ENCODE measurements around the gene SNX1. TPM values are rescaled to one million over a fixed set of nuclear protein-coding genes. Genes with fewer than 3 reads are reported as not detected.

SNX1 gene
- total and polyA plus RNA-seq, 4 experiments from 2014 or later = 58.3 to 155 (median 110) TPM

GRCh38 chr15:64127521-64128270 is 31.9 kb downstream of the SNX1 start:
- ChIA-PET CTCF (ENCODE audit: partially characterized antibody) (no interaction called here), POLR2A (ENCODE audit: partially characterized antibody) (no interaction called here)
- Mint-ChIP-seq H3K4me3 (no peak overlapping the region), H3K27me3 (no peaks in the 10 kb centered on the region), H3K4me1 (no peaks in the 10 kb centered on the region), H3K36me3 (peaks cover 58 to 86% of the 10 kb centered on the region in 2 donors), H3K27ac (no peak overlapping the region), H3K9me3 (no peaks in the 10 kb centered on the region)
- no peak for DNase-seq
- intact Hi-C loops (cut with micrococcal nuclease) = no loop called here
- Histone ChIP-seq H3K27me3 (ENCODE audit: insufficient read depth, low read length) (no peaks in the 10 kb centered on the region), H3K9me3 (ENCODE audit: control insufficient read depth in 1 of 2, low read length in 2 of 2) (no peaks in the 10 kb centered on the region), H3K27ac (ENCODE audit: low read depth, low read length) (no peak overlapping the region), H3K36me3 (ENCODE audit: insufficient read depth, low read length) (peaks cover 87% of the 10 kb centered on the region), H3K4me1 (ENCODE audit: insufficient read depth, low read length) (no peaks in the 10 kb centered on the region), H3K4me3 (ENCODE audit: low read length in 2 of 2) (no peak overlapping the region)

GRCh38 chr15:64130159-64130558 is 34.4 kb downstream of the SNX1 start:
- Histone ChIP-seq H3K4me1 (ENCODE audit: insufficient read depth, low read length) (no peaks in the 10 kb centered on the region), H3K36me3 (ENCODE audit: insufficient read depth, low read length) (peaks cover 91% of the 10 kb centered on the region), H3K9me3 (ENCODE audit: control insufficient read depth in 1 of 2, low read length in 2 of 2) (no peaks in the 10 kb centered on the region), H3K27ac (ENCODE audit: low read depth, low read length) (no peak overlapping the region), H3K4me3 (ENCODE audit: low read length in 2 of 2) (no peak overlapping the region), H3K27me3 (ENCODE audit: insufficient read depth, low read length) (no peaks in the 10 kb centered on the region)
- H3K4me1 Mint-ChIP-seq = peaks cover 0 to 1% (median 0%) of the 10 kb centered on the region in 4 donors
- no peak overlapping the region for H3K4me3 Mint-ChIP-seq
- no peak overlapping the region for H3K27ac Mint-ChIP-seq
- intact Hi-C loops (cut with micrococcal nuclease) = no loop called here
- ChIA-PET POLR2A (ENCODE audit: partially characterized antibody) (no interaction called here), CTCF (ENCODE audit: partially characterized antibody) (no interaction called here)
- no peaks in the 10 kb centered on the region for H3K9me3 Mint-ChIP-seq
- no peaks in the 10 kb centered on the region for H3K27me3 Mint-ChIP-seq
- no peak for DNase-seq
- H3K36me3 Mint-ChIP-seq = peaks cover 69 to 90% of the 10 kb centered on the region in 2 donors

- Histone ChIP-seq H3K27ac (ENCODE audit: low read depth, low read length) (no peak overlapping the region), H3K4me1 (ENCODE audit: insufficient read depth, low read length) (no peaks in the 10 kb centered on the region), H3K4me3 (ENCODE audit: low read length in 2 of 2) (no peak overlapping the region), H3K27me3 (ENCODE audit: insufficient read depth, low read length) (no peaks in the 10 kb centered on the region), H3K36me3 (ENCODE audit: insufficient read depth, low read length) (peaks cover 87% of the 10 kb centered on the region), H3K9me3 (ENCODE audit: control insufficient read depth in 1 of 2, low read length in 2 of 2) (no peaks in the 10 kb centered on the region)
- DNase-seq = no peak
- no peak overlapping the region for H3K4me3 Mint-ChIP-seq
- ChIA-PET CTCF (ENCODE audit: partially characterized antibody) (no interaction called here), POLR2A (ENCODE audit: partially characterized antibody) (interaction anchor here (1.1 kb wide), 1 partner anchor 35 kb away, joined by 4 read pairs; the partner anchor contains the start of gene SNX1)
- intact Hi-C loops (cut with micrococcal nuclease) = no loop called here
- H3K9me3 Mint-ChIP-seq = no peaks in the 10 kb centered on the region
- peak overlapping the region in 1 of 7 donors; percentile 62 for H3K27ac Mint-ChIP-seq
- H3K27me3 Mint-ChIP-seq = no peaks in the 10 kb centered on the region
- peaks cover 71 to 89% of the 10 kb centered on the region in 2 donors for H3K36me3 Mint-ChIP-seq
- peaks cover 0 to 1% (median 0%) of the 10 kb centered on the region in 4 donors for H3K4me1 Mint-ChIP-seq
Observed at GRCh38 chr15:64131547-64131946, 35.8 kb downstream of the SNX1 start.

- H3K4me1 ChIP-seq (ENCODE audit: insufficient read depth, low read length) = no peaks in the 10 kb centered on the region
- Mint-ChIP-seq H3K27ac (peak overlapping the region in 3 of 7 donors; percentile 14 to 62 (median 47)), H3K9me3 (no peaks in the 10 kb centered on the region), H3K27me3 (no peaks in the 10 kb centered on the region), H3K4me1 (peaks cover 0 to 1% (median 0%) of the 10 kb centered on the region in 4 donors), H3K36me3 (peaks cover 74 to 90% of the 10 kb centered on the region in 2 donors), H3K4me3 (no peak overlapping the region)
- H3K4me3 ChIP-seq (ENCODE audit: low read length in 2 of 2) = no peak overlapping the region
- ChIA-PET POLR2A (ENCODE audit: partially characterized antibody) (interaction anchor here (1.1 kb wide), 1 partner anchor 36 kb away, joined by 4 read pairs; the partner anchor contains the start of gene SNX1), CTCF (ENCODE audit: partially characterized antibody) (no interaction called here)
- H3K9me3 ChIP-seq (ENCODE audit: control insufficient read depth in 1 of 2, low read length in 2 of 2) = no peaks in the 10 kb centered on the region
- intact Hi-C loops (cut with micrococcal nuclease) = no loop called here
- no peak overlapping the region for H3K27ac ChIP-seq (ENCODE audit: low read depth, low read length)
- H3K36me3 ChIP-seq (ENCODE audit: insufficient read depth, low read length) = peaks cover 87% of the 10 kb centered on the region
- no peak for DNase-seq
- H3K27me3 ChIP-seq (ENCODE audit: insufficient read depth, low read length) = no peaks in the 10 kb centered on the region
Observed at GRCh38 chr15:64132217-64132616, 36.4 kb downstream of the SNX1 start.

GRCh38 chr15:64133623-64134344 is 38.0 kb downstream of the SNX1 start:
- Histone ChIP-seq H3K27ac (ENCODE audit: low read depth, low read length) (no peak overlapping the region), H3K4me1 (ENCODE audit: insufficient read depth, low read length) (no peaks in the 10 kb centered on the region), H3K9me3 (ENCODE audit: control insufficient read depth in 1 of 2, low read length in 2 of 2) (no peaks in the 10 kb centered on the region), H3K4me3 (ENCODE audit: low read length in 2 of 2) (no peak overlapping the region), H3K36me3 (ENCODE audit: insufficient read depth, low read length) (peaks cover 86% of the 10 kb centered on the region), H3K27me3 (ENCODE audit: insufficient read depth, low read length) (no peaks in the 10 kb centered on the region)
- Mint-ChIP-seq H3K4me1 (peaks cover 0 to 1% (median 0%) of the 10 kb centered on the region in 4 donors), H3K9me3 (no peaks in the 10 kb centered on the region), H3K27me3 (no peaks in the 10 kb centered on the region), H3K4me3 (no peak overlapping the region), H3K27ac (peak overlapping the region in 1 of 7 donors; percentile 18), H3K36me3 (peaks cover 70 to 90% of the 10 kb centered on the region in 2 donors)
- no peak for DNase-seq
- ChIA-PET CTCF (ENCODE audit: partially characterized antibody) (interaction anchor here (1.8 kb wide), 1 partner anchor 20 kb away, joined by 7 read pairs; no protein-coding TSS in a partner anchor), POLR2A (ENCODE audit: partially characterized antibody) (interaction anchor here (1.0 kb wide), 1 partner anchor 12 kb away, joined by 5 read pairs; no protein-coding TSS in a partner anchor)
- intact Hi-C loops (cut with micrococcal nuclease) = no loop called here

GRCh38 chr15:64134345-64134829 is 38.6 kb downstream of the SNX1 start:
- intact Hi-C loops (cut with micrococcal nuclease) = no loop called here
- Mint-ChIP-seq H3K36me3 (peaks cover 70 to 88% of the 10 kb centered on the region in 2 donors), H3K9me3 (no peaks in the 10 kb centered on the region), H3K4me1 (peaks cover 0 to 1% (median 0%) of the 10 kb centered on the region in 4 donors), H3K27ac (peak overlapping the region in 1 of 7 donors; percentile 18), H3K4me3 (no peak overlapping the region), H3K27me3 (no peaks in the 10 kb centered on the region)
- H3K36me3 ChIP-seq (ENCODE audit: insufficient read depth, low read length) = peaks cover 84% of the 10 kb centered on the region
- H3K4me3 ChIP-seq (ENCODE audit: low read length in 2 of 2) = no peak overlapping the region
- no peaks in the 10 kb centered on the region for H3K9me3 ChIP-seq (ENCODE audit: control insufficient read depth in 1 of 2, low read length in 2 of 2)
- ChIA-PET POLR2A (ENCODE audit: partially characterized antibody) (interaction anchor here (1.0 kb wide), 1 partner anchor 11 kb away, joined by 5 read pairs; no protein-coding TSS in a partner anchor), CTCF (ENCODE audit: partially characterized antibody) (interaction anchor here (1.8 kb wide), 1 partner anchor 19 kb away, joined by 7 read pairs; no protein-coding TSS in a partner anchor)
- H3K27me3 ChIP-seq (ENCODE audit: insufficient read depth, low read length) = no peaks in the 10 kb centered on the region
- DNase-seq = no peak
- H3K27ac ChIP-seq (ENCODE audit: low read depth, low read length) = no peak overlapping the region
- no peaks in the 10 kb centered on the region for H3K4me1 ChIP-seq (ENCODE audit: insufficient read depth, low read length)

GRCh38 chr15:64136347-64136746 is 40.6 kb downstream of the SNX1 start:
- H3K27ac Mint-ChIP-seq = no peak overlapping the region
- no peak overlapping the region for H3K27ac ChIP-seq (ENCODE audit: low read depth, low read length)
- POLR2A ChIA-PET (ENCODE audit: partially characterized antibody) = no interaction called here

More at GRCh38 chr15:64136347-64136746, 40.6 kb downstream of the SNX1 start:
- Mint-ChIP-seq H3K4me1 (peaks cover 0 to 1% (median 0%) of the 10 kb centered on the region in 4 donors), H3K9me3 (no peaks in the 10 kb centered on the region), H3K4me3 (no peak overlapping the region), H3K36me3 (peaks cover 69 to 81% of the 10 kb centered on the region in 2 donors), H3K27me3 (no peaks in the 10 kb centered on the region)
- no peaks in the 10 kb centered on the region for H3K4me1 ChIP-seq (ENCODE audit: insufficient read depth, low read length)
- DNase-seq = no peak
- H3K27me3 ChIP-seq (ENCODE audit: insufficient read depth, low read length) = no peaks in the 10 kb centered on the region
- CTCF ChIA-PET (ENCODE audit: partially characterized antibody) = no interaction called here
- H3K9me3 ChIP-seq (ENCODE audit: control insufficient read depth in 1 of 2, low read length in 2 of 2) = no peaks in the 10 kb centered on the region
- H3K4me3 ChIP-seq (ENCODE audit: low read length in 2 of 2) = no peak overlapping the region
- intact Hi-C loops (cut with micrococcal nuclease) = loop anchor here (2.0 kb wide), 1 partner anchor 16 kb away; no protein-coding TSS in a partner anchor
- peaks cover 68% of the 10 kb centered on the region for H3K36me3 ChIP-seq (ENCODE audit: insufficient read depth, low read length)
